ENCODE results near the gene SLC25A12. TPM values are rescaled to one million over a fixed set of nuclear protein-coding genes. Genes with fewer than 3 reads are reported as not detected.

Gene SLC25A12
- total RNA-seq, 3 donors from 2014 or later: 15.5 to 54.7 (median 39.2) TPM

GRCh38 chr2:171735991-171736710 lies 157.9 kb downstream of the SLC25A12 start:
- no peak for TF ChIP-seq CTCF (IDR thresholded peaks at IDR 0.05)
- no peak for TF ChIP-seq POLR2AphosphoS5 (IDR thresholded peaks at IDR 0.05)
- no peak for TF ChIP-seq POLR2A (IDR thresholded peaks at IDR 0.05)
- no peaks in the 10 kb centered on the region for H3K36me3 ChIP-seq
- no peaks in the 10 kb centered on the region for H3K27me3 ChIP-seq
- H3K27ac ChIP-seq: no peak overlapping the region
- intact Hi-C loops (cut with DNase I; ENCODE audit: low total_unique reads): no loop called here
- no peak overlapping the region for H3K4me3 ChIP-seq
- H3K9me3 ChIP-seq: no peaks in the 10 kb centered on the region
- H3K4me1 ChIP-seq: no peaks in the 10 kb centered on the region
- no peak for DNase-seq (ENCODE audit: low spot score in 2 of 2)

Other genes starting within 250 kb of the SLC25A12 start
- 100 to 1,000 TPM in 2 of 3 donors, 10 to 100 TPM in 1; 98.9 to 126 (median 125) TPM for gene DYNC1I2, start 206.8 kb downstream of the SLC25A12 start, total RNA-seq
- gene HAT1, start 28.2 kb upstream of the SLC25A12 start, total RNA-seq: 10 to 100 TPM; 24.0 to 53.4 (median 35.4) TPM
- gene METAP1D, start 105.7 kb upstream of the SLC25A12 start, total RNA-seq: 10 to 100 TPM in 1 of 3 donors, 1 to 10 TPM in 2; 6.2 to 12.5 (median 7.8) TPM
- gene DLX1, start 191.3 kb upstream of the SLC25A12 start, total RNA-seq: under 1 TPM in 1 of 3 donors, not detected in 2; 0.29 TPM
- under 1 TPM in 1 of 3 donors, not detected in 2; 0.44 TPM for gene DLX2, start 208.7 kb upstream of the SLC25A12 start, total RNA-seq